Spinal cord (tissue), 10 donors: Measurements from ENCODE around the gene CDH15. TPM values are rescaled to one million over a fixed set of nuclear protein-coding genes. Genes with fewer than 3 reads are reported as not detected.
A peak's percentile ranks its signal among the peaks of the same experiment; 100 is the strongest.

Experiments used
- DNase-seq, 6 donors: peaks; one replicate each; pipeline versions ENCODE4 v3.0.0 to v3.0.0-alpha.2; 2013 to 2015; ENCODE audit warnings: low spot score in 6 of 6, low read depth in 4 of 6
- H3K27ac ChIP-seq: one replicate; pipeline ENCODE4 v1.5.1; 2013; ENCODE audit warnings: low read depth, low read length, control low read depth
- H3K27me3 ChIP-seq: one replicate; pipeline ENCODE4 v1.6.1; 2013; ENCODE audit warnings: low read length; ENCODE audit not compliant: control insufficient read depth, insufficient read depth
- H3K36me3 ChIP-seq: one replicate; pipeline ENCODE4 v1.6.1; 2013; ENCODE audit warnings: low read length; ENCODE audit not compliant: control insufficient read depth, insufficient read depth
- H3K4me1 ChIP-seq: one replicate; pipeline ENCODE4 v1.6.1; 2013; ENCODE audit warnings: low read length; ENCODE audit not compliant: control insufficient read depth, insufficient read depth
- H3K4me3 ChIP-seq: one replicate; pipeline ENCODE4 v1.5.1; 2013; ENCODE audit warnings: low read depth, low read length, control low read depth
- H3K9me3 ChIP-seq: one replicate; pipeline ENCODE4 v1.6.1; 2013; ENCODE audit warnings: low read length; ENCODE audit not compliant: control insufficient read depth, insufficient read depth
- WGBS: methylation state at CpG from one replicate; pipeline ENCODE4 v1.1.5; 2013; ENCODE audit warnings: missing lambda C conversion rate; ENCODE audit not compliant: insufficient coverage; 5-methylcytosine and 5-hydroxymethylcytosine counted together
- long read RNA-seq, 4 donors: transcript quantifications; one replicate each; lab custom pipeline, GENCODE V29; 2026
- polyA plus RNA-seq, 2 donors: library from polyadenylated mRNA; unstranded; fragments of 120-200 nt; gene quantifications; one replicate each; pipeline ENCODE4 v1.2.1, GENCODE V29; 2013; ENCODE audit not compliant: insufficient read length in 2 of 2
- total RNA-seq, 2 donors: library from RNA; depleted of rRNA in 1 of 2; stranded (reverse); fragments of 120-200 nt in 1 of 2; fragments of >200 nt in 1 of 2; gene quantifications; one replicate each; pipeline versions ENCODE4 v1.2.3 to v1.2.4, GENCODE V29; 2013 to 2014
- donor health status: healthy.

The CDH15 gene, protein sequence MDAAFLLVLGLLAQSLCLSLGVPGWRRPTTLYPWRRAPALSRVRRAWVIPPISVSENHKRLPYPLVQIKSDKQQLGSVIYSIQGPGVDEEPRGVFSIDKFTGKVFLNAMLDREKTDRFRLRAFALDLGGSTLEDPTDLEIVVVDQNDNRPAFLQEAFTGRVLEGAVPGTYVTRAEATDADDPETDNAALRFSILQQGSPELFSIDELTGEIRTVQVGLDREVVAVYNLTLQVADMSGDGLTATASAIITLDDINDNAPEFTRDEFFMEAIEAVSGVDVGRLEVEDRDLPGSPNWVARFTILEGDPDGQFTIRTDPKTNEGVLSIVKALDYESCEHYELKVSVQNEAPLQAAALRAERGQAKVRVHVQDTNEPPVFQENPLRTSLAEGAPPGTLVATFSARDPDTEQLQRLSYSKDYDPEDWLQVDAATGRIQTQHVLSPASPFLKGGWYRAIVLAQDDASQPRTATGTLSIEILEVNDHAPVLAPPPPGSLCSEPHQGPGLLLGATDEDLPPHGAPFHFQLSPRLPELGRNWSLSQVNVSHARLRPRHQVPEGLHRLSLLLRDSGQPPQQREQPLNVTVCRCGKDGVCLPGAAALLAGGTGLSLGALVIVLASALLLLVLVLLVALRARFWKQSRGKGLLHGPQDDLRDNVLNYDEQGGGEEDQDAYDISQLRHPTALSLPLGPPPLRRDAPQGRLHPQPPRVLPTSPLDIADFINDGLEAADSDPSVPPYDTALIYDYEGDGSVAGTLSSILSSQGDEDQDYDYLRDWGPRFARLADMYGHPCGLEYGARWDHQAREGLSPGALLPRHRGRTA
- total RNA-seq: under 1 TPM; 0.39 to 0.59 TPM
- 1 to 10 TPM; 1.2 to 1.8 TPM for polyA plus RNA-seq
- long read RNA-seq, donor 1: 0 reads
- long read RNA-seq, donor 2: 0 reads
- long read RNA-seq, donor 3: 0 reads
- long read RNA-seq, donor 4: 0 reads

DNA sequence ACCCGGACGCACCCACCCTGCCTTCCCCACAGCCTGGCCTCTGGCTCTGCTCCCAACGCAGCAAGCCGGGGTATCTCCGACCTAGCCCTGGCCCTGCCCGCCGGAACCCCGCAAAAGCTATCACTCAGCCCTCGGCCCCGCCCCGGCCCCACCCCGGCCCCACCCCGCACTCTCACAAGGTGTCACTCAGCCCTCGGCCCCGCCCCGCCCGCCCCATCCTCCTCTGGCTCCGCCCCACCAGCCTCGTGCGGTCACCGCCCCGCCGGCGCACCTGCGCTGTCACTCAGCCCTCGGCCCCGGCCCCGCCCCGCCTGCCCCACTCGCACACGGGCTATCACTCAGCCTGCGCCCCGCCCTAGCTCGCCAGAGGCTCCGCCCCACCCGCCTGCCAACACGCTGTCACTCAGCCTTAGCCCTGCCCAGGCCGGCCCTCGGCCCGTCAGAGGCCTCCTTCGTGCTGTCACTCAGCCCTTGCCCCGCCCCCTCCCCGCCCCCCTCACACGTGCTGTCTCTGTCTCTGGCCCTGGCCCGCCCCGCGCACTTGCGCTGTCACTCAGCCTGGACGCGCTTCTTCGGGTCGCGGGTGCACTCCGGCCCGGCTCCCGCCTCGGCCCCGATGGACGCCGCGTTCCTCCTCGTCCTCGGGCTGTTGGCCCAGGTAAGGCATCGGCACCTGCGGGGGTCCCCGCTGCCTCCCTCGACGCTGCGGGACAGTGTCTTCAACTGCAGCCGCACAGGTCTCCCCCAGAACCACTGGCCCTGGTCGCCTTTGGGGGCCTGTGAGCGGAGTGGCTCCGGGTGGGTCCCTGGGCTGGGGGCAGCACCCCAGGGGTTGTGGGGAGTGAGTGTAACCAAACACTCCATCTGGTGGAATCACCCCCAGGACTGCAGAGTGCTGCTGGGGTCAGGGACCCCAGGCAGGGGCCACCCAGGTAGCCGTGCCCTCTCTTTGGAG lies at the start of gene CDH15:
CDH15 (plus strand) TSS at position 533 of the 955 bp plus-strand sequence; CDS start at position 617, 84 bp downstream.
- WGBS: 5% methylated on average over 59 of the region's 74 CpGs
- H3K4me1 ChIP-seq: peaks cover 77% of the 10 kb centered on the region
- H3K4me3 ChIP-seq: peak within 1 kb of the TSS; percentile 11
- peak in 5 of 6 donors; percentile 71 to 98 (median 81) for DNase-seq
- no peaks in the 10 kb centered on the region for H3K9me3 ChIP-seq
- H3K27me3 ChIP-seq: peaks cover 12% of the 10 kb centered on the region
- no peak within 1 kb of the TSS for H3K27ac ChIP-seq
- H3K36me3 ChIP-seq: peaks cover 2% of the 10 kb centered on the region

GRCh38 chr16:89122322-89122851 lies 49.2 kb upstream of the CDH15 start:
- peak in 1 of 6 donors; percentile 42 for DNase-seq

DNA sequence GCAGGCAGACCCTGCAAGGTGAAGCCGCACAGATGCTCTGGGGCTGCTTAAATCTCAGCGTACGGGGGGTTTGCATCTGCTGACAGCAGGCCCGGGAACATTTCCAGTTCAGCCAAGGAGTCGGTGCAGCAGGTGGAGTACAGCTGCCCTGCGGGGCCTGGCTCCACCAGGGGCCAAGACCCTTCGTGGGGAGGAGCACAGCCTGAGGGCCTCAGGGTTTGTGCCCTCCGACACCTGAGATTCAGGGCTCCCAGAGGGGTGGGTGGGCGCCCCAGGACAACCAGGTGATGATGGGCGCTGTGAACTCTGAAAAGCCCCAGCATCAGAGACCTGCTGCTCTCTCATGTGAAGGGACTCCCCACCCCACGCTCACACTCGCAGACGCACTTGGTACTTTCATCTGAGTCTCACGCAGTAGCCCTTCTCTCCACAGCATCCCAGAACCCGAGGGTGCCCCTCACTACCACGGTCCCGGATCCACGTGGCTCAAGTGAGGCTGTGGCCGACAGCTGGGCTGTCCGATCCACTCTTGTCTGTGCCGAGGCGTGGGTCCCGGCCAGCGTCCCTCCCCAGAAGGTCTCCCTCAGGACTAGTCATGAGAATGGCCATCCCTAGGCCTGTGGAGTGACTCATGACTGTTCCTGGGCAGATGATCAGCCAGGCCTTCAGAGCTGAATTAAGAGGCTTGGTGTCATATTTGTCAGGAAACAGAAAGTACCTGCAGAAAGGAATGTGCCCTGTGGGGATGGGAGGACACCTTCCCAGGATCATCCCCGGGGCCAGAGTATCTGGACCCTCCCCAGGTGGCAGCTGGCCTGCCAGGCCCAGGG lies 48.3 kb upstream of the CDH15 start:
- Histone ChIP-seq H3K9me3 (no peaks in the 10 kb centered on the region), H3K27ac (no peak overlapping the region), H3K27me3 (no peaks in the 10 kb centered on the region), H3K4me1 (peaks cover 3% of the 10 kb centered on the region), H3K4me3 (no peak overlapping the region), H3K36me3 (peaks cover 69% of the 10 kb centered on the region)
- WGBS: 95% methylated on average over 25 of the region's 25 CpGs
- no peak for DNase-seq

More at GRCh38 chr16:89122322-89122851, 49.2 kb upstream of the CDH15 start:
- WGBS: 85% methylated on average over 9 of the region's 11 CpGs
- Histone ChIP-seq H3K4me1 (peaks cover 3% of the 10 kb centered on the region), H3K27me3 (no peaks in the 10 kb centered on the region), H3K9me3 (no peaks in the 10 kb centered on the region), H3K4me3 (no peak overlapping the region), H3K27ac (no peak overlapping the region), H3K36me3 (peaks cover 76% of the 10 kb centered on the region)

DNA sequence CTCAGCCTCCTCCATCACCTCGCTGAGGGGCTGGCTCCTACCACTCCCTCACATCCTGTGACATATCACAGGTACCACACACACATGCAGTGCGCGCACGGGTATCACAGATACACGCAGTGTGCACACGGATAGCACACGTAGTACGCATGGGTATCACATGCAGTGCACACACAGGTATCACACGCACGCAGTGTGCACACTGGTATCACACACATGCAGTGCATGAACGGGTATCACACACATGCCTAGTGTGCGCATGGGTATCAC lies 47.8 kb upstream of the CDH15 start:
- no peak for DNase-seq
- H3K27ac ChIP-seq: no peak overlapping the region
- peaks cover 63% of the 10 kb centered on the region for H3K36me3 ChIP-seq

GRCh38 chr16:89129378-89129777 lies 42.2 kb upstream of the CDH15 start:
- Histone ChIP-seq H3K4me1 (no peaks in the 10 kb centered on the region), H3K4me3 (no peak overlapping the region), H3K9me3 (no peaks in the 10 kb centered on the region), H3K27me3 (no peaks in the 10 kb centered on the region), H3K36me3 (peaks cover 36% of the 10 kb centered on the region), H3K27ac (no peak overlapping the region)
- no CpG with 5 or more reads among the region's 1 CpG for WGBS
- DNase-seq: no peak

More for the DNA sequence above, 47.8 kb upstream of the CDH15 start:
- H3K9me3 ChIP-seq: no peaks in the 10 kb centered on the region
- H3K4me1 ChIP-seq: peaks cover 3% of the 10 kb centered on the region
- over 99% methylated on average over 11 of the region's 12 CpGs for WGBS
- no peaks in the 10 kb centered on the region for H3K27me3 ChIP-seq
- H3K4me3 ChIP-seq: no peak overlapping the region

DNA sequence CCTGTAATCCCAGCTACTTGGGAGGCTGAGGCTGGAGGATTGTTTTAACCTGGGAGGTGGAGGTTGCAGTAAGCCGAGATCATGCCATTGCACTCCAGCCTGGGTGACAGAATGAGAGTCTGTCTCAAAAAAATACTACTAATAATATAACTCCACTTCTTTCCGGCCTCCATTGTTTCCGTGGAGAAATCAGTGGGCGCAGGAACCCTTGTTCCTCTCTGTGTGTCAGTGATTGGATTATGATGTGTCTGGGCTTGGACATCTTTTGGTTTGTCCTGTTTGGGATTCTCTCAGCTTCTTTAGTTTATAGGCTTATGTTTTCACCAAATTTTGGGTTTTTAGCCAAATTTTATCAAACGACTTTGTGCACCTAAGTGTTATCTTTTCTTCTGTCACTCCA lies 41.1 kb upstream of the CDH15 start:
- peaks cover 41% of the 10 kb centered on the region for H3K36me3 ChIP-seq
- H3K9me3 ChIP-seq: no peaks in the 10 kb centered on the region
- H3K27ac ChIP-seq: no peak overlapping the region
- H3K4me3 ChIP-seq: no peak overlapping the region
- H3K27me3 ChIP-seq: no peaks in the 10 kb centered on the region
- peaks cover 6% of the 10 kb centered on the region for H3K4me1 ChIP-seq
- no peak for DNase-seq
- 100% methylated on average over 1 of the region's 5 CpGs for WGBS

- H3K4me1 ChIP-seq: peaks cover 19% of the 10 kb centered on the region
- H3K36me3 ChIP-seq: peaks cover 49% of the 10 kb centered on the region
- DNase-seq: no peak
- no peaks in the 10 kb centered on the region for H3K27me3 ChIP-seq
- H3K4me3 ChIP-seq: no peak overlapping the region
- no peaks in the 10 kb centered on the region for H3K9me3 ChIP-seq
- H3K27ac ChIP-seq: no peak overlapping the region
- 78% methylated on average over 17 of the region's 17 CpGs for WGBS
These were observed 39.8 kb upstream of the CDH15 start for GRCh38 chr16:89131783-89132182.

- H3K27ac ChIP-seq: no peak overlapping the region
- 86% methylated on average over 21 of the region's 22 CpGs for WGBS
- no peaks in the 10 kb centered on the region for H3K27me3 ChIP-seq
- H3K36me3 ChIP-seq: peaks cover 51% of the 10 kb centered on the region
- H3K4me3 ChIP-seq: no peak overlapping the region
- peaks cover 25% of the 10 kb centered on the region for H3K4me1 ChIP-seq
- H3K9me3 ChIP-seq: no peaks in the 10 kb centered on the region
- DNase-seq: no peak
These were observed 39.1 kb upstream of the CDH15 start for GRCh38 chr16:89132194-89133005.
